ENCODE results near the gene SF3B2.

DNA sequence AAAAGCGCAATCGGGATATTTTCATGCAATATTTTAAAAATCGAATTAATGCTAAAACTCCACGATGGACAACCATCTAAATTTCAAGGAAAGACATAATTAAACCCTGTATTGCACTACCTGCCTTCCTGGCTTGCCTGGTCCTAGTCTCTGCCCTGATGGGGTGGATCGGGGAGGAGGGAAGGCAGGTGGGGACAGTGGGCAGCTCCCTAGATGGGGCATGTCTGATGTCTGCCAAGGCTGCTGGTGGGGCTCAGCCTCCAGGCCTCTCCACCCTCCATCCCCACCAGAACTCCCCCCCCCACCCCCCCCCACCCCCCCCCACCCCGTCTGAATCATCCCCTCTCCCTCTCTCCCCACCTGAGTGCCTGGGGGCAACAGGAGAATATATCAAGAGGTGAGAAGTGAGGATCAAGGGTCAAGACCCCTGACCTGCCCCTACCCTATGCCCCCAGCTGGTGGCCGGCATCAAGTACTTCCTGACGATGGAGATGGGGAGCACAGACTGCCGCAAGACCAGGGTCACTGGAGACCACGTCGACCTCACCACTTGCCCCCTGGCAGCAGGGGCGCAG lies 39.7 kb upstream of the SF3B2 start:
- TF ChIP-seq, protein P1, sequence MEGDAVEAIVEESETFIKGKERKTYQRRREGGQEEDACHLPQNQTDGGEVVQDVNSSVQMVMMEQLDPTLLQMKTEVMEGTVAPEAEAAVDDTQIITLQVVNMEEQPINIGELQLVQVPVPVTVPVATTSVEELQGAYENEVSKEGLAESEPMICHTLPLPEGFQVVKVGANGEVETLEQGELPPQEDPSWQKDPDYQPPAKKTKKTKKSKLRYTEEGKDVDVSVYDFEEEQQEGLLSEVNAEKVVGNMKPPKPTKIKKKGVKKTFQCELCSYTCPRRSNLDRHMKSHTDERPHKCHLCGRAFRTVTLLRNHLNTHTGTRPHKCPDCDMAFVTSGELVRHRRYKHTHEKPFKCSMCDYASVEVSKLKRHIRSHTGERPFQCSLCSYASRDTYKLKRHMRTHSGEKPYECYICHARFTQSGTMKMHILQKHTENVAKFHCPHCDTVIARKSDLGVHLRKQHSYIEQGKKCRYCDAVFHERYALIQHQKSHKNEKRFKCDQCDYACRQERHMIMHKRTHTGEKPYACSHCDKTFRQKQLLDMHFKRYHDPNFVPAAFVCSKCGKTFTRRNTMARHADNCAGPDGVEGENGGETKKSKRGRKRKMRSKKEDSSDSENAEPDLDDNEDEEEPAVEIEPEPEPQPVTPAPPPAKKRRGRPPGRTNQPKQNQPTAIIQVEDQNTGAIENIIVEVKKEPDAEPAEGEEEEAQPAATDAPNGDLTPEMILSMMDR (IDR thresholded peaks at IDR 0.05), result no peak
- TF ChIP-seq POLR2A (IDR thresholded peaks at IDR 0.05), result no peak
